Activated T-cell treated with anti-CD3 and anti-CD28 coated beads, Interleukin-2, amount 50 U/mL, for 4 hours (primary cell): ENCODE data around the gene DNAH8. TPM values are rescaled to one million over a fixed set of nuclear protein-coding genes. Genes with fewer than 3 reads are reported as not detected.

Experiments
- ATAC-seq, 2 donors: fragments of 200-7000 bp; cut with Tn5 transposase; one replicate each; pipeline ENCODE4 v1.10.0; 2021
- DNase-seq: peaks from one replicate; pipeline ENCODE4 v3.0.0-alpha.2; 2020
- H3K27me3 Mint-ChIP-seq: one replicate; pipeline ENCODE4 v1.8.0; 2021; ENCODE audit warnings: low read depth, mixed read lengths
- H3K36me3 Mint-ChIP-seq: one replicate; pipeline ENCODE4 v1.8.0; 2022; ENCODE audit warnings: mixed read lengths; ENCODE audit not compliant: insufficient read depth
- H3K4me1 Mint-ChIP-seq: one replicate; pipeline ENCODE4 v1.8.0; 2021; ENCODE audit warnings: low read depth, mixed read lengths
- H3K4me3 Mint-ChIP-seq: one replicate; pipeline ENCODE4 v1.8.0; 2021; ENCODE audit warnings: mild to moderate bottlenecking, moderate library complexity, mixed read lengths
- H3K9me3 Mint-ChIP-seq: one replicate; pipeline ENCODE4 v1.8.0; 2021; ENCODE audit warnings: mixed read lengths
- total RNA-seq, 3 donors: library from RNA; stranded (reverse); gene quantifications; one replicate each; pipeline ENCODE4 v1.2.1, GENCODE V29; 2021

Gene DNAH8
- total RNA-seq, 3 donors from 2014 or later: 0.11 to 0.22 (median 0.13) TPM

DNA sequence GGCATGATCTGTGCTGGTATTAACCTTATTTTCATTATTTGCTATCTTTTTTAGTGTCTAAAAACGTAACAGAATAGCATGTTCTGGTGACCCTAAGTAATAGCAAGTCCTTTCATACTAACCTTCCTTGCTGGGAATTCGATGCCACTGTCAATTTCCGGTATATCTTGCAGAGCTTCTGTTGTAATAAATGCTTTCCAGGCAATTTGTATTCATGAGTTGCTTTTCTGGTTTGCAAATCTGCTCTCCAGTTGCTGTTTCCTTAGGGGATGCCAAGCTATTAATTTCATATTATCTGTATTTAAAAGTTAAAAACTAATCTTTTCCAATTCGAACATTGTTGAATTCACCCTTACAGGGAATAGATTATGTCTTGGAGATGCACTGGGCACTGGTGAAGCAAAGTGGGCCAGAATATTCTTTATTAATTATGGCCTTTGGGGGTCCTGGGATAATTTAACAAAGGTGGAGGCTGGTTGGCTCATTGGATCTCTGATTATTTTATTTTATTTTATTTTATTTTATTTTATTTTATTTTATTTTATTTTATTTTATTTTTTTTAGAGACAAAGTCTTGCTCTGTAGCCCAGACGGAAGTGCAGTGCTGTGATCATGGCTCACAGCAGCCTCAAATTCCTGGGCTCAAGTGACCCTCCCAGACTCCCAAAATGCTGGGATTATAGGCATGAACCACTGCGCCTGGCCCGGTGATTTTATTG is 209.8 kb downstream of the DNAH8 start:
- Mint-ChIP-seq H3K9me3 (no peaks in the 10 kb centered on the region), H3K27me3 (peaks cover 5% of the 10 kb centered on the region)
- no peak for ATAC-seq

DNA sequence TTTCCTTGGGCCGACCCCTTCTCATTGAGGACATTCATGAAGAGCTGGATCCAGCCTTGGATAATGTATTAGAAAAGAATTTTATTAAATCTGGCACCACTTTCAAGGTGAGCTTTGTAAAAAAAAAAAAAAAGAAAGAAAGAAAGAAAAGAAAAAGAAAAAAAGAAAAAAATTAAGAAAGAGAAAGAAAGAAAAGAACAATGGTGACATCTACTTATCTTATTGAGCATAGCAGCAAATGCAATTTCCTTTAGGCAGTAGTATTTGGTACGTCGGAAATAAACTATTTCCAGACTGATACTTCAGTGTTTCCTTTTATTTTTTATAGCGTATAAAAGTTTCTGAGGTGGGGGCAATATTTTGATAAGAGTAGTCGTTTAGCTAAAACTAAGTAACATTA is 214.4 kb downstream of the DNAH8 start:
- Mint-ChIP-seq H3K36me3 (no peaks in the 10 kb centered on the region), H3K4me1 (no peaks in the 10 kb centered on the region), H3K9me3 (no peaks in the 10 kb centered on the region), H3K4me3 (no peak overlapping the region), H3K27me3 (peaks cover 5% of the 10 kb centered on the region)
- ATAC-seq: no peak
- DNase-seq: no peak

More for the DNA sequence above, 209.8 kb downstream of the DNAH8 start:
- Mint-ChIP-seq H3K36me3 (no peaks in the 10 kb centered on the region), H3K4me3 (no peak overlapping the region), H3K4me1 (no peaks in the 10 kb centered on the region)
- DNase-seq: no peak

DNA sequence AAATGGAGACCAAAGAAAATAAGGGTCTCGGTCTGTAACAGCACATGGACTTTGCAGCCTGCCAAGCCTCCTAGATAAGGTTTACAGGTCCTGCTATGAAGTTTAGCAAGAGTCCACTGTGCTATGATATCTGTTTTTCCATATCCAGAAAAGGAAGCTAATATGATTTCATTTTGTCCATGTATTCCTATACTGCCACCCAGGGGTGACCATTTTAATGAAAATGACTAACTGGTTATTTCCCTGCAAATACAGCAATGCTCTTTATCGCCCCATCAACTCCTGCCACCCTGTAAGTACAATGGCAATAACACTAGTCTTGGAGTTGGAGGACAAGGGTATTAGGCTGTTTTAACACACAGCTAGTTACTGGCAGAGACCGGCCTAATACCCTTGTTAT is 218.3 kb downstream of the DNAH8 start:
- Mint-ChIP-seq H3K4me3 (no peak overlapping the region), H3K4me1 (no peaks in the 10 kb centered on the region), H3K36me3 (no peaks in the 10 kb centered on the region), H3K9me3 (no peaks in the 10 kb centered on the region), H3K27me3 (peaks cover 2% of the 10 kb centered on the region)
- DNase-seq: no peak
- no peak for ATAC-seq

- no peaks in the 10 kb centered on the region for H3K4me1 Mint-ChIP-seq
- no peaks in the 10 kb centered on the region for H3K27me3 Mint-ChIP-seq
- H3K9me3 Mint-ChIP-seq: no peaks in the 10 kb centered on the region
- H3K36me3 Mint-ChIP-seq: no peaks in the 10 kb centered on the region
- no peak overlapping the region for H3K4me3 Mint-ChIP-seq
- no peak for DNase-seq
- ATAC-seq: no peak
Measured at GRCh38 chr6:38935051-38935450, 219.9 kb downstream of the DNAH8 start.

DNA sequence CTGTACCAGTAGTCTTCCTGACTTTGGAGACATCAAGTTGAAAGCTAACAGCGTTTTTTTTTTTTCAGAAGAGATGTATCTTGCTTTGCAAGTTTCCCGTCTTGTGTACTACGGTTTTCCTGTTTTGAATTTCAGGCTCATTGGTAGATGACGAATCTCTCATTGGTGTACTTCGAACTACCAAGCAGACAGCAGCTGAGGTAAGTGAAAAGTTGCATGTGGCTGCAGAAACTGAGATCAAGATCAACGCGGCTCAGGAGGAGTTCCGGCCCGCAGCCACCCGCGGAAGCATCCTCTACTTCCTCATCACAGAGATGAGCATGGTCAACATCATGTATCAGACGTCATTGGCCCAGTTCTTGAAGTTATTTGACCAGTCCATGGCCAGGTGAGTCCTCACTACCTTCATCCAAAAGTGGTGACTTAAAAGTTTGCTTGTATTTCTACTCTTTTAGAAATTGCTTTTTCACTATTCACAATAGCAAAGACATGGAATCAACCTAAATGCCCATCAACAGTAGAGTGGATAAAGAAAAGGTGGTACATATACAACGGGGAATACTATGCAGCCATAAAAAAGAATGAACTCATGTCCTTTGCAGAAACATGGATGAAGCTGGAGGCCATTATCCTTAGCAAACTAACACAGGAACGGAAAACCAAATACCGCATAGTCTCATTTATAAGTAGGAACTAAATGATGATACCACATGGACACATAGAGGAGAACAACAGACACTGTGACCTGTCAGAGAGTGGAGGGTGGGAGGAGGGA is 222.9 kb downstream of the DNAH8 start:
- ATAC-seq (no peak), DNase-seq (no peak)
- no peak overlapping the region for H3K4me3 Mint-ChIP-seq
- no peaks in the 10 kb centered on the region for H3K9me3 Mint-ChIP-seq
- no peaks in the 10 kb centered on the region for H3K27me3 Mint-ChIP-seq
- no peaks in the 10 kb centered on the region for H3K4me1 Mint-ChIP-seq
- no peaks in the 10 kb centered on the region for H3K36me3 Mint-ChIP-seq

GRCh38 chr6:38938741-38939140 is 223.6 kb downstream of the DNAH8 start:
- no peak overlapping the region for H3K4me3 Mint-ChIP-seq
- ATAC-seq (no peak), DNase-seq (no peak)
- H3K4me1 Mint-ChIP-seq: no peaks in the 10 kb centered on the region
- H3K9me3 Mint-ChIP-seq: no peaks in the 10 kb centered on the region
- no peaks in the 10 kb centered on the region for H3K36me3 Mint-ChIP-seq
- no peaks in the 10 kb centered on the region for H3K27me3 Mint-ChIP-seq

DNA sequence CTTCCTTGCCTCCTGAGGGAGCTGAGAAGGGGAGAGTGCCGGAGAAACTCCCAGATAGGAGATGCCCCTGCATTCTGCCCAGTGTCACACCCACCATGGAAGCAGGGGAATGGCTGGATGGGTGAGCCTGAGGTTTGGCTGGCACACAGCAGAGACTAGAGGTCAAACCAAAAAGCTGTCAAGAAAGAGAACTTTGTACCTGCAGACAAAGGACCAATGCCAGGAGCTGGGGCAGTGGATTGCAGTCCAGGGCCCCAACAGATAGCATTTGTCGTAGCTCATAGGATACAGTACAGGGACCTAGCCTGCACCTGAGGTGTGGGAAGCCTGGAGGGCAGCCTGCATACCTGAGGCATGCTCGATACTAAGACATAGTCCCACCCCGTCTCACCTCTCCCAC is 227.3 kb downstream of the DNAH8 start:
- Mint-ChIP-seq H3K27me3 (no peaks in the 10 kb centered on the region), H3K4me1 (no peaks in the 10 kb centered on the region), H3K36me3 (no peaks in the 10 kb centered on the region), H3K4me3 (no peak overlapping the region), H3K9me3 (no peaks in the 10 kb centered on the region)
- ATAC-seq (no peak), DNase-seq (no peak)

GRCh38 chr6:38942965-38943364 is 227.9 kb downstream of the DNAH8 start:
- H3K4me3 Mint-ChIP-seq: no peak overlapping the region

GRCh38 chr6:38943964-38944363 is 228.9 kb downstream of the DNAH8 start:
- no peak for ATAC-seq
- Mint-ChIP-seq H3K4me1 (no peaks in the 10 kb centered on the region), H3K4me3 (no peak overlapping the region), H3K27me3 (no peaks in the 10 kb centered on the region), H3K9me3 (no peaks in the 10 kb centered on the region), H3K36me3 (no peaks in the 10 kb centered on the region)
- no peak for DNase-seq

More at GRCh38 chr6:38942965-38943364, 227.9 kb downstream of the DNAH8 start:
- Mint-ChIP-seq H3K27me3 (no peaks in the 10 kb centered on the region), H3K36me3 (no peaks in the 10 kb centered on the region), H3K9me3 (no peaks in the 10 kb centered on the region), H3K4me1 (no peaks in the 10 kb centered on the region)
- ATAC-seq (no peak), DNase-seq (no peak)

- Mint-ChIP-seq H3K4me3 (no peak overlapping the region), H3K4me1 (no peaks in the 10 kb centered on the region), H3K36me3 (no peaks in the 10 kb centered on the region), H3K9me3 (no peaks in the 10 kb centered on the region), H3K27me3 (no peaks in the 10 kb centered on the region)
- ATAC-seq: no peak
- DNase-seq: no peak
Measured at GRCh38 chr6:38944655-38945279, 229.7 kb downstream of the DNAH8 start.

- H3K4me1 Mint-ChIP-seq: no peaks in the 10 kb centered on the region
- DNase-seq (no peak), ATAC-seq (no peak)
- H3K4me3 Mint-ChIP-seq: no peak overlapping the region
- H3K36me3 Mint-ChIP-seq: no peaks in the 10 kb centered on the region
- peaks cover 5% of the 10 kb centered on the region for H3K9me3 Mint-ChIP-seq
- H3K27me3 Mint-ChIP-seq: peaks cover 10% of the 10 kb centered on the region
Measured at GRCh38 chr6:38955861-38956260, 240.8 kb downstream of the DNAH8 start.

GRCh38 chr6:38957426-38957825 is 242.3 kb downstream of the DNAH8 start:
- ATAC-seq: no peak
- no peak overlapping the region for H3K4me3 Mint-ChIP-seq
- H3K36me3 Mint-ChIP-seq: no peaks in the 10 kb centered on the region

GRCh38 chr6:38959138-38959537 is 244.0 kb downstream of the DNAH8 start:
- DNase-seq (no peak), ATAC-seq (no peak)
- H3K9me3 Mint-ChIP-seq: peaks cover 5% of the 10 kb centered on the region
- H3K27me3 Mint-ChIP-seq: no peaks in the 10 kb centered on the region
- no peak overlapping the region for H3K4me3 Mint-ChIP-seq
- H3K4me1 Mint-ChIP-seq: no peaks in the 10 kb centered on the region
- no peaks in the 10 kb centered on the region for H3K36me3 Mint-ChIP-seq

More at GRCh38 chr6:38957426-38957825, 242.3 kb downstream of the DNAH8 start:
- H3K4me1 Mint-ChIP-seq: no peaks in the 10 kb centered on the region
- DNase-seq: no peak
- peaks cover 8% of the 10 kb centered on the region for H3K27me3 Mint-ChIP-seq
- H3K9me3 Mint-ChIP-seq: peaks cover 5% of the 10 kb centered on the region

- no peaks in the 10 kb centered on the region for H3K4me1 Mint-ChIP-seq
- no peaks in the 10 kb centered on the region for H3K36me3 Mint-ChIP-seq
- H3K4me3 Mint-ChIP-seq: no peak overlapping the region
- no peaks in the 10 kb centered on the region for H3K9me3 Mint-ChIP-seq
- peak in 1 of 2 donors; percentile 36 for ATAC-seq
- no peak for DNase-seq
- peaks cover 5% of the 10 kb centered on the region for H3K27me3 Mint-ChIP-seq
Measured at GRCh38 chr6:38968702-38969149, 253.6 kb downstream of the DNAH8 start.
